ENCODE data around the gene CAPNS2.

DNA sequence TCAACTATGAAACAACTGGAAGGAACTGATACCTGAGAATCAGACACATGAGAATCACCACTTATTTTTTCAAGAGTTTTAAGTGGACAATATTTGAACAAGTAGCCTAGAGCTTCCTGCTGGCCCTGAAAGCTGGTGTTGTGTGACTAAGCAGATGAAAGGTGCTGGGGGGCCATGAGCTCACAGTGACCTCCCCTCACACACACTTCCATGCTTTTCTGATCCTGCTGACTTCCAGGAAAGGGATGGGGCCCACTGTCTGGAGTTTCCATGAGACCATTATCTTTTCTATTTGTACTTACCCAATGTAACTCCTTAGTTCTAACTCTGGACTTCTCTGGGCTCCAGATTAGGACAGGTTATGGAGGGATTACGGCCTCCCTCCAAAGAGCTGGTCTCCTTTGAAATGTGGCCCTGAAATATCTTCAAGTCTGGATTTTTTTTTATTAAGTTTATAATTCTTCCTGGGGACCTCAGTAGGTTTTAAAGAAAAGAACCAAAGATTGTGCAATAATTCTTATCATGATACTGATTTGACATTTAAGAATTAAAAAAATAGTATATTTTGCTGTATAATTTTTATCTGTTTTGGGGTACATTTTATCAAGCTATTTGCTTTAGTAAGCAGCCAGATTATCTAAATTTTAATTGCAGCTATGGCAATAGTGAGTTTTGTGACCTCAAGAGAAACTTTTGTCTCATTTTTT, 4.9 kb downstream of the CAPNS2 start:
- TF ChIP-seq, protein P1, sequence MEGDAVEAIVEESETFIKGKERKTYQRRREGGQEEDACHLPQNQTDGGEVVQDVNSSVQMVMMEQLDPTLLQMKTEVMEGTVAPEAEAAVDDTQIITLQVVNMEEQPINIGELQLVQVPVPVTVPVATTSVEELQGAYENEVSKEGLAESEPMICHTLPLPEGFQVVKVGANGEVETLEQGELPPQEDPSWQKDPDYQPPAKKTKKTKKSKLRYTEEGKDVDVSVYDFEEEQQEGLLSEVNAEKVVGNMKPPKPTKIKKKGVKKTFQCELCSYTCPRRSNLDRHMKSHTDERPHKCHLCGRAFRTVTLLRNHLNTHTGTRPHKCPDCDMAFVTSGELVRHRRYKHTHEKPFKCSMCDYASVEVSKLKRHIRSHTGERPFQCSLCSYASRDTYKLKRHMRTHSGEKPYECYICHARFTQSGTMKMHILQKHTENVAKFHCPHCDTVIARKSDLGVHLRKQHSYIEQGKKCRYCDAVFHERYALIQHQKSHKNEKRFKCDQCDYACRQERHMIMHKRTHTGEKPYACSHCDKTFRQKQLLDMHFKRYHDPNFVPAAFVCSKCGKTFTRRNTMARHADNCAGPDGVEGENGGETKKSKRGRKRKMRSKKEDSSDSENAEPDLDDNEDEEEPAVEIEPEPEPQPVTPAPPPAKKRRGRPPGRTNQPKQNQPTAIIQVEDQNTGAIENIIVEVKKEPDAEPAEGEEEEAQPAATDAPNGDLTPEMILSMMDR (IDR thresholded peaks at IDR 0.05; ENCODE audit: low read depth, low read length, poor library complexity, severe bottlenecking): no peak
- no peak for TF ChIP-seq EZH2phosphoT487 (IDR thresholded peaks at IDR 0.05; ENCODE audit: borderline replicate concordance, low read length)

Data from DOHH2 (cell line).